GM04503 (cell line): ENCODE results near the gene FBXL20.
"Not testable (repeated sequence)": the region's sequence is repeated elsewhere in the genome, so short reads cannot be mapped to it uniquely, and the experiment has no call there.

Experiments used
- DNase-seq: peaks from one replicate; pipeline ENCODE4 v3.0.0-alpha.2; 2012; ENCODE audit warnings: low read depth

Gene FBXL20, protein sequence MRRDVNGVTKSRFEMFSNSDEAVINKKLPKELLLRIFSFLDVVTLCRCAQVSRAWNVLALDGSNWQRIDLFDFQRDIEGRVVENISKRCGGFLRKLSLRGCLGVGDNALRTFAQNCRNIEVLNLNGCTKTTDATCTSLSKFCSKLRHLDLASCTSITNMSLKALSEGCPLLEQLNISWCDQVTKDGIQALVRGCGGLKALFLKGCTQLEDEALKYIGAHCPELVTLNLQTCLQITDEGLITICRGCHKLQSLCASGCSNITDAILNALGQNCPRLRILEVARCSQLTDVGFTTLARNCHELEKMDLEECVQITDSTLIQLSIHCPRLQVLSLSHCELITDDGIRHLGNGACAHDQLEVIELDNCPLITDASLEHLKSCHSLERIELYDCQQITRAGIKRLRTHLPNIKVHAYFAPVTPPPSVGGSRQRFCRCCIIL

DNA sequence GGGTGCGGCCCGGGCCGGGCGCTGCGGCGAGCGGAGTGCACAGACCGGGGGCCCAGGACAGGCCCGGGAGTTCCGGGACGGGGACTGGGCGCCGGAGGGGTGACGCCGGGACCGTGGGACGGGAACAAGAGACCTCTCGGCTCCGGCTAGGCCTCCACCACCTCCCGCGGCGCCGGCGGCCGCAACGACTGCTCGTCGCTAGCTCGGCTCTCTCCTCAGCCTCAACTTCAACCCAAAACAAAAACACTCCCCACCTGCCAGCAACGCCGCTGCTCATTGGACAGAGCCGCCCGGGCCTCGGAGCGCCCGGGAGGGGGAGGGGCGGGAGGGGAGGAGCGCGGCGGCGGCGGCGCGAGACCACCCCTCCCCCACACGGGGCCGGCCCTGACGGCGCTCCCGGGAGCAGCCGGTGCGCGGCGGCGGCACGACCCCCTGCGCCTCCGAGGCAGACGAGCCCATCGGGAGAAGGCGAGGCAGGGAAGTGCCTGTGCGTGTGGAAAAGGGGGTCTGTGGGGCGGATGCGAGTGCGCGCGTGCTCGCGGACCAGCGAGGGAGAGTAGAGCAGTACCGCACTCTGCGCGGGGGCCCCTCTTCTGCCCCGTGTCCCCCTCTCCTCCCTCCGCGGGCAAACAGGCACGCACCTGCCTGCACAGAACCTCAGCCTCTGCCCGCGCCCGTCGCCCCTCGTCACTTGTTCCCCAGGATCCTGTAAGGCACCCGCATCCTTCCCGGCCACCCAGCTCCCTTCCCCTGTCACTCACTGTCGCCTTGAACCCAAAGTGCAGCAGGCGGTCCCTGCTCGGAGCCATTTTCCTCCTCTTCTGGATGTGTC is at the start of gene FBXL20:
Gene FBXL20 (minus strand): TSS at position 215 of the 832 bp plus-strand sequence. CDS start 224 bp downstream, outside the sequence.
- DNase-seq = peak; percentile 52

DNA sequence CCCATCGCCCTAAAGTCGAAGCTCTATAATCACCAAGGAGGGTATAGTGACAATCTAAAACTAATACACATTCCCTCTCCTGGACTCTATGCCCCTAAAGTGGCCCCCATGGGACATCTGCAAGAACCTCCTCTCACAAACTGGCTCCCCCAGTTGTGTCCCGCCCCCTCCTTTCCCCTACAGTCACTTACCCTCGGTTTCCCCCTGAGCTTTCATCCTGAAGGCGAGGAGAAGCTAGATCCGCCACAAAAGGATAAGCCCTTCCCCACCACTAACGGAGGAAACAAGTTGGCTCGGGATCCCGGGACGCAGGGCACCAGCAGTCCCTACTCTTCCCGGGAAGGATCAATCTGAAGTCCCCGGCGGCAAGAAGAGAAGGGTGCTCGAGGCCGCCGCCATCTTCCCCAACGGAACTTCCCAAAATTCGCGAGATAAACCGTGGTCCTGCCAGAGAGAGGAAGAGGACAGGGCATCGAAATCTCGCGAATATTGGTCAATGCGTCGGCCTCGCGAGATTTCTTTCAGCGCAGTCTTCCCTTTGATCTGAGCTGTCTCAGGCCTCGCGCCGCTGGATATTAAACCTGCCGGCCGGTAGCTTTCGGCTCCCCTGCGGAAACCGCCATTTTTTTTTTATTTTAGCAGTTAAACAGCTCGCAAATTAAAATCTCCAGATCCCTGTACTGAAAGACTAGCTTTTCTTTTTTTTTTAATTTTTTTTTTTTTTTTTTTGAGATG is 49.6 kb upstream of the FBXL20 start, which contains the start of gene MED1:
Gene MED1 (minus strand): TSS at position 417 of the 735 bp plus-strand sequence. CDS start 201 bp downstream, at position 216.
- peak; percentile 88 for DNase-seq

DNA sequence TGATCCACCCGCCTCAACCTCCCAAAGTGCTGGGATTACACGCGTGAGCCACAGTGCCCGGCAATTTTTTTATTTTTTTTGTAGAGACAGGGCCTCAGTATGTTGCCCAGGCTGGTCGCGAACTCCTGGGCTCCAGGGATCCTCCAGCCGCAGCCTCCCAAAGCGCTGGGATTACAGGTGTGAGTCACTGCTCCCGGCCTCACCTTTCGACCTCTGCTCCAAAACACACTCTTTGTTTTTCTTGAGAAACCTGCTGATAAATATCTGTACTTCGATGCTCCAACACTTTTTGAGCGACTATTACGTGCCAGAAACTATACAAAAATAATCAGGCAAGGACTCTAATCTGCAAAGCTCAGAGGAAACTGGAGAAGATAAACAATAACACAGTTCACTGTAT is 48.6 kb upstream of the FBXL20 start:
- no peak for DNase-seq

DNA sequence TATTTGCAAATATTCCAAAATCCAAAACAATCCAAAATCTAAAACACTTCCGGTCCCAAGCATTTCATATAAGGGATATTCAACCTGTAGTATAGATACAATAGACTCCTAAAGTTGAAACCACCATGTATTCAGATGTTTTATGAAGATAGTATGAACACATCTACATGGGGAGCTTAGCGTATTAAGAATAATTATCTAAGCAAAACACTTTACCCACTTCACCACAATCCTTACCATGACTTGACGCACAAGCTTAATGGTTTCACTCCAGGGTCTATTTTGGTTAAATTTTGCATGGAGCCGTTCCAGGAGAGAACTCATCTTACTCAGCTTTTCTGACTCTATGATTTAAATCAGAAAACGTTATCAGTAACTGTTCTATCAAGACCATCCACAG is 46.1 kb upstream of the FBXL20 start:
- no peak for DNase-seq

DNA sequence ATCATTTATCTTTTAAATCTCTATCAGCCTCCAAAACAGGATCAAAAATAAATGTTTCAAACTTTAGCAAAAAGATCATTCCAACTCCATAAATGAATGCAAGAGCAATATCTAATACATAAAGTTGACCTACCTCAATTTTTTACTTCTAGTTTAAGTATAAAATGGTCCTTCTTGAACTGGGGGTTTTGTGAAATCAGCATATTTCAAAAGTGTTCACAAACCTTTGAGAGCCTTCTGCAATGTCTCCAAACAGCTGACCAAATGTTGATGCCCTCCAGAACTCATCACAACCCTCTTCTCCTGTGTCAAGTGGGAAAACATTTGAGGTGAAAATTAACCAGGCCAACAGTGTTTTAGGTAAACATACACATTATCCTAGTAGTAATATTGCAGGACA is 41.9 kb upstream of the FBXL20 start:
- no peak for DNase-seq

DNA sequence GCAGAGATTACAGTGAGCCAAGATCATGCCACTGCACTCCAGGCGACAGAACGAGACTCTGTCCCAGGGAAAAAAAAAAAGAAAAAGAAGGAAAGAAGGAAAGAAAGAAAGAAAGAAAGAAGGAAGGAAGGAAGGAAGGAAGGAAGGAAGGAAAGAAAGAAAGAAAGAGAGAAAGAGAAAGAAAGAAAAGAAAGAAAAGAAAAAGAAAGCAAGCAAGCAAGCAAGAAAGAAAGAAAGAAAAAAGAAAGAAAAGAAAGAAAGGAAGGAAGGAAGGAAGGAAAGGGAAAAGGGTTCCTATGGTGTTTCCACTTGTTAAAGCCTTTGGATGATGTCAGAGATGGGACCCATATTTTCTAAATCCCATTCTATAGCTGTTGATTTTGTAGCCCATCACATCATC is 38.4 kb upstream of the FBXL20 start:
- DNase-seq = not testable (repeated sequence)

DNA sequence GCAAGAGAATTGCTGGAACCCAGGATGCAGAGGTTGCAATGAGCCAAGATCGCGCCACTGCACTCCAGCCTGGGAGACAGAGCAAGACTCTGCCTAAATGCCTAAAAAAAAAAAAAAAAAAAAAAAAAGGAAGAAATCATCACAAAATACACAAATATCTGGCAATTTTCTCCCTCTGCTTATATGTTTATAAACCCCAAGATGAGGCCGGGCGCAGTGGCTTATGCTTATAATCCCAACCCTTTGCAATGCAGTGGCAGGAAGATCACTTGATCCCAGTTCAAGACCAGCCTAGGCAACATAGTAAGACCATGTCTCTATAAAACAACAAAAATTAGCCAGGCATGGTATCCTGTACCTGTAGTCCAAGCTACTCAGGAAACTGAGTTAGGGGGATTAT is 28.2 kb upstream of the FBXL20 start:
- DNase-seq = no peak

DNA sequence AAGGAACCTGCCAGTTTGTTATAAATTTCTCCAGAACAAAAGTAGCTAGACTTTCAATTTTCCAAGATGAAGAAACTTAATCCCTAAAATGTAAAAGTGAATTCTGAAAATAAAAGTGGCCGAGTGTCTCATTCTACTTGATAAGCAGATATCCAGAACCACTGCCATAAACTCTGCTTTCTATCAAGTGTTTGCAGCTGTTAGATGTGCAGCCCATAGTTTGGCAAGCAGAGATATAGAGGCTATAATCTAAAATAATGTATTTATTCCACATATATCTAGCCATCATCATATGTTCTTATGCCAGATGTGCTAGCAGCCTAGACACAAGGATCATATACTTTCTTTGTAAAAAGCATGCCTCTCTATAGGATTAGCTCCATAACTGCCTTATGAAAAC is 14.7 kb upstream of the FBXL20 start:
- no peak for DNase-seq

DNA sequence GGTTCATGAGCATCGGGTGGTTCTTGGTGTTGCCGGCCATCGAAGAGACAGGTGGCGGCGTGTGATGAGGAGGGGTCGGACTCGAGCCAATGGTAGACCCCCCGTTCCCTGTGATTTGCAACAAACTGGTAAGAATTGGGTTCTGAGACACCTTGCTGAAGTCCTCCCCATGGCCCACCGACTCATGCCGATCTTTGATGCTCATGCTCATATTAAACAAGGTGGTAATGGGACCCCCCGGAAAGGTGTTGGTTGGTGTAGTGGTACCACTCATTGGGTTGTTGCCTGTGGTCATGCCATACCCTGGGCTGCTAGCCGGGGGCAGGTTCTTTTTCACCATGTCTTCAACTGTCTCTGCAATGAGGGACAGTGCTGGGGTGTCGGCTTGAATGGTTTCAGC is 8.9 kb upstream of the FBXL20 start:
- no peak for DNase-seq

DNA sequence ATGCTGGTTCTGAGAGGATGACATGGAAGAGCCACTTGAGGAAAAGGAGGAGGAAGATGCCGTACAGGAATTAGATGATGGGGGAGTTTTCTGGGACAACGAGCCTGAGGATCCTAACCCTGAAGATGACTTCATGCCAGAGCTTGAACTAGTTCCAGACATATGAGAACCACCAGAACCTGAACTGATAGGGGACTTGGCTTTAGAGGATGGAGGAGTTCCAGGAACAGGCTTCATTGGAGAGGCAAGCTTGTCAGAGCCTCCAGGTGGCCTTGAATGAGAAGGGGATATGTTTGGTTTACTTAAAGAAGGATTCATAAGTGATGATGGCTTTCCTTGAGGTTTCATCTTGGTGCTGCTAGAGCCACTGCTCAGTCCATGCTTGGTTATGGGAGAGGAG is 6.9 kb upstream of the FBXL20 start:
- no peak for DNase-seq

DNA sequence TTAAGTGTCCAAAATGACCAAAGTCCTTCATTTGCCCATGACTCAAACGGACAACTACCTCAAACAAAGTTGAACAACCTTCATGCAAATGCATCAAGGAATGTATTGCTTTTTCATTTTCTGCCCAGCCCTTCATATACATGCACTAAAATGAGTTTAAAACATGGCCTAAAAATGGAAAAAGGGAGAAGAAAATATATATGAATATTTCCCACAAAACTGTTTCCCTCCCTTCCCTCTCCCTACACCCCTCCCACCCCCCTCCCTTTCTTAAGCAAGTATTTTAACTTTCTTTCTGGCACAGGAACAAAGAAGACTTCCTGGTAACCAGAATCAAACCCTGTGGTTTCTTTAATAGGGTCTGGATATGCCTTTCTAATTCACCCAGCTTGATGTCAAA is 5.5 kb upstream of the FBXL20 start:
- no peak for DNase-seq

DNA sequence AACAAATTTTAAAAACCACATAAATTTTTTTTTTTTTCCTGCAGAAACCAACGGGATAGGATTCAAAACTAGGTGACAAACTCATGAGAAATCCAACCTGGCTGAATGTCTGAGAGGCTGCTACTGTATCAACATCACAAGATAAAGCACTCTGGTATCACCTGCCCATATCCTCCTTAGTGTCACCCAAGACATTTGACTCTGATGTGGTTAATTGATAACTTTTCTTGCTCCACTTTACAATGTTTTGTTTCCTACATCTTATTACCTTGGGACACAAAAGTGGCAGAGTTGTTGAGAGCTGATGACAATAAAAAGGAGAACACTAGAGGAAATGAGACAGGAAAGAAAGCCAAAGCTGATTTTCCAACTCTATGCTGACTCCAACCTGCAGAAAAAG is 4.0 kb upstream of the FBXL20 start:
- no peak for DNase-seq

DNA sequence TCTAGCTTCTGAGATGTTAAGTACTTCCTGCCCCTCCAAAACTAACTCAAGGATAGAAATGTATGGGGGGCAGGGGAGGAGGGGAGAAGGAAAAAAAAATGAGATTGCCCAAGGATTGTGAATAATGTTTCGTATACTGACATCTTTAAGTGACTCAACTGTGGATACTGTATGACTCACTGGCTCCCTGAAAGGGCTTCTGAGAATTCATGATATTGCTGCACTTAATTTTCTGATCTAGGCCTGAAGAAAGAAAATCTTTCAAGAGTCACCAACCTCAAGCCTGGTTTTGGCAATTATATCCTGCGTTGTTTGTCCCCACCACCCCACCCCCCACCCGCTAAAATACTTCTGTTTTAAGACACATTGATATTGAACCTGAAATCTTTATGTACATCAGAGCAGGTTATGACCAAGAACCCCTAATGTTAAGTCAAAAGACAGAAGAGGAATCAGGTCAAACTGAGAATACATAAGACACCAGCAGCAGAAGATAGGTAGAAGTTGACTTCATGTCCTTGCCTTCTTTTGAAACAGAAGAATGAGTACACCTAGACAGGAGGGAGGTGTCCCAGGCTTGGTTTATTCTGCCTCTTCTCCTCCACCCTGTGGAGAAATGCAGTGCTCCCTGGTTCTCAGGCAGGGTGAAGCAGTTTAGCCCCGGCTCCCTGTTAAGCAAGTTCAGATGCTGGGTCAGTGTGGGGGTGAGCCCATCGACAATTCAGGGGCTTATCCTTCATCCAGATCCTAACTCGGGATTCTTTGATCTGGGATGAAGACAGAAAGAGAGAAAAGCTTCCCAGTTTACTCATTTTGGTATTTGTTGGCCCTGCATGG is 3.3 kb upstream of the FBXL20 start:
- DNase-seq = peak; percentile 68

DNA sequence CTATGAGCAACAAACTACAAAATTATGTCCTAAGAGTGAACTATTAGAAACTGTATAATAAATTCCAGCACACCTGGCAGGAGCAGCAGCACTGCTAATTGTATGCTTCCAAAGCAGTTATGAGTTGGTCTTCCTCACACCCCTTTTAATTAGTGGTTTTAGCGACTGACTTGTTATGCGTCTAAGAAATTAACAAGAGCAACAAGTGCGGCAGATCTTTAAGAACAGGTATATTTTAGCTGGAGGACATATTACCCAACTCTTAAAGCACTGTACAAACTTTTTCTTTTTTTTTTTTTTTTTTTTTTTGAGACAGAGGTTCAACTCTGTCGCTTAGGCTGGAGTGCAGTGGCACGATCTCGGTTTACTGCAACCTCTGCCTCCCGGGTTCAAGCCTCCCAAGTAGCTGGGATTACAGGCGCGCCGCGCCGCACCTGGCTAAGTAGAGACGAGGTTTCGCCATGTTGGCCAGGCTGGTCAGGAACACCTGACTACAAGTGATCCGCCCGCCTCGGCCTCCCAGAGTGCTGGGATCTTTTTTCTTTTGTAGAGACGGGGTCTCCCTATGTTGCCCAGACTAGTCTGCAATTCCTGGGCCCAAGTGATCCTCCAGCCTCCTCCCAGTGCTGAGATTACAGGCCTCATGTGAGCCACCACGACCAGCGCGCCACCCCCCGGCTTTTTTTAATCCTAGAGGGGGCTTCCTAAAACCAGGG is 1.6 kb upstream of the FBXL20 start:
- DNase-seq = no peak

DNA sequence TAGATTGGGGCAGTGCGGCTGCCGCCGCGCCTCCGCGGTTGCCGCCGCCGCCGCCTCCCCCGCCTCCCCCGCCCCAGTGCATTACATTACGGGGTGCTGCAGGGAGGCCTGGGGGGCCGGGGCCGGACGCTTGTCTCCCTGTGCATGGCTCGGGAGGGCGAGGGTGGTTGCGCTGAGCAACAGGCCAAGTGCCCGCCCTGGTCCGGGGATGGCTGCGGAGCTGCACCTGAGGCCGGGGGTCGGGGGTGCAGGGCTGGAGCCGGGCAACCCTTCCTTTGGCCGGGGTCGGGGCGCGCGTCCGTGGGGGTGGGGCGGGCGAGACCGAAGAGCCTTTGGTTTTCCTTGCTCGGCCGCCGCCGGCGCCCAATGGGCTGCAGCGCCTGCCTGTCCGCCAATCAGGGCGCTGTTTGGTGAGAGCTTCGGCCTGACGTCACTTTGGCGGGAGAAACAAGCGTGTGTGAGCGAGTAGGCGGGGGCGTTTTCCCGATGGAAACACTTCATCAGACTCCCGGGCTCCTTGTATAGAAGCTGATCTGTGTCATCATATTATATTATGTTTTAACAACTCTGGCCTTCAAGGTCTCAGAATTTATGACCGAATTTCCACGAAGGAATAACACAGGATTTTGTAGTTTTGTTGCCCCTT is 941 bp upstream of the FBXL20 start:
- DNase-seq = peak; percentile 45

DNA sequence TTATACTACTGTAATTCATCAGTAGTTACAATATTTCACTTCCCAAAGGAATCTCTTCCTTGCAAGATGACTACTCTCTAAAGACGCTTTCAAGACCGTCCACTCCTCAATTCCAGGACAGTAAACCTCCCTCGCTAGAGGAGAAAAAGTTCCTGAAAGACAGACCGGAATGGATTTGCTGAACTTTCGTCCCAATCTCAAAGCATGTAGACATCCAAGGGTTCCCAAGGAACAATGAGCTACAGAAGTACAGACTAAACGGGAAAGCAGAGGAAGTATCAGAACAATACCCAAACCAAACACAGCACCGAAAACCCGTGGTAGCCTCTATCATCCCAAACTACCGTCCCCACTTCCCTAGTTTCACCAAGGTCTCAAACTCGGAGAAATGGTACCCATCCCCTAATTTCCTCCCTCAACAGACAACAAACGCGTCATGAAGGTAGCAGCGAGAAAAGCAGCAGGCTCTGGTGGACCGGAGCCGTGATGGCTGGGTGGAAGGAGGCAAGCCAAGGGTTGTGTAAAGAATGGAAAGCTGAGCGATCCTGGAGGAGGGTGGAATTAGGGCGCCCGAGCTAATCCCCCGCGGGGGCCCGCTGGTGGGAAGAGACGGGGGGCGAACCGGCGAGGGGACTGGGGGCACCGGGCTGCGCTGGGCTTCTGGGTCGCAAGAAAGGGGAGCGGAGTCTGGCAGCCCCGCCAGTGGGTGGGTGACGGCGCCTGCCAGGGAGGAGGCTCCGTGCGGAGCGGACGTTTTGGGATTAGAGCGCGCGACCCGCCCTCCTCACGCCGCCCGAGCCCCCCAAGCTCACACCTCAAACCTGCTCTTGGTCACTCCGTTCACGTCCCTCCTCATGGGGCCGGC is 647 bp downstream of the FBXL20 start:
- no peak for DNase-seq

DNA sequence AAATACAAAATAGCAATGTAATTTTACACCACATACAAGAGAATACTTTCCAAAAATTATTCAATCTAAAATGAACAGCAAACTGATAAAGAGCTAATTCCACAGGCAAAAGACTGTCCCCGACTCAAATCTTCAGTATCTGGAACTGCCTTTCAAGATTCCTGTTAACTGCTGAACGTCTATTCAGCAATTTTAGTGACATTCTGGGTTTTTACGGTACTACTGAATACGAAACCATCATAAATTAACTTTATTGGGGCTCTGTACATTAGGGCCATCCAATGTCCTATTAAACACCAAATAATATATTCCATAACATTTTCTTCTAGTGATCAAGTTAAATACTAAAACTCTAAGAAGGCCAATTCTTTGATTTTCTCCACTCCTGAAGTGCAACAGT is 1.6 kb downstream of the FBXL20 start:
- DNase-seq = no peak

DNA sequence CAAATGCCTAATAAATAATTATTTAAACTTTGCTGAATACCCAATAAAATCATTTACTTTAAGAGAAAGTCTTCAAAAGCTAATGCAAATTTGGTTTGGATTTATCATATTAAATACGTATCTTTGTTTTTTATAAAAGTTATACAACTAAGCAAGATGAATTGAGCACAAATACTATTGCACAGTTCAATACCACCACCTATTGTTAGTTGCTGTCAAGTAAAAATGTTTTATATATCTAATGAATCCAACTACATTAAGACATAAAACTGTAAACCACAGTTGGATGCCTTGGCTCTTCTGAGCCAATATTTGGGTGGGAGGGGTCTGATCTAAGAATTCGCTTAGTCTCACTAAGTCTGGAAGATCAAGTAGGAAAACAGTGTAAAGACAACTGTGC is 7.7 kb downstream of the FBXL20 start:
- no peak for DNase-seq

DNA sequence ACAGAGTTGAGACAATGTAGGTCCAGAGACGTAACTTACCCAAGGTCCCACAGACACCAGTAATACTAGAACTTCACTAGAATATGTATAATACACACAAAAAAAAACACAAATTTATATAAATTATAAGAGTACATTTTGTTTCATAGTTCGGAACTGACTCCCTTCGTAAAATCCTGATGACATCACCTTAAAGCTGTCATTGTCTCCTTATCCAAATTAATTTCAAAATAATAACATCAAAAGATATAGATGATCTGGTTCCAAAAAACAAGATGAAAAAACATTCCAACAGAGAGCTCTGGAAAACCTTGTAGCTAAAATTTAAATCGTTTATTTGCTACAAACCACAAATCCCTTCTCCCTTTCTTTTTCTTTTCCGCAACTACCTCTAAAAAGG is 10.0 kb downstream of the FBXL20 start:
- DNase-seq = no peak
